Parathyroid adenoma (tissue), 2 donors: ENCODE data around the gene KCNK6.

Source experiments
- H2AFZ ChIP-seq: fragments of 300-600 bp; sonication (generic); one replicate; pipeline ENCODE4 v1.7.0; 2017; ENCODE audit warnings: antibody characterized with exemption, mild to moderate bottlenecking
- H3K27ac ChIP-seq: fragments of 300-600 bp; sonication (generic); one replicate; pipeline ENCODE4 v1.7.0; 2017
- H3K27me3 ChIP-seq: fragments of 300-600 bp; sonication (generic); one replicate; pipeline ENCODE4 v1.7.0; 2017; ENCODE audit warnings: low read length; ENCODE audit not compliant: control insufficient read depth, insufficient read depth
- H3K36me3 ChIP-seq: fragments of 300-600 bp; sonication (generic); one replicate; pipeline ENCODE4 v1.7.0; 2017; ENCODE audit warnings: low read length; ENCODE audit not compliant: control insufficient read depth, insufficient read depth
- H3K4me1 ChIP-seq: fragments of 300-600 bp; sonication (generic); one replicate; pipeline ENCODE4 v1.7.0; 2017; ENCODE audit warnings: control low read depth
- H3K4me2 ChIP-seq: fragments of 300-600 bp; sonication (generic); one replicate; pipeline ENCODE4 v1.7.0; 2017; ENCODE audit warnings: low read length
- H3K4me3 ChIP-seq: fragments of 300-600 bp; sonication (generic); one replicate; pipeline ENCODE4 v1.7.0; 2017; ENCODE audit warnings: low read depth, low read length
- H3K79me2 ChIP-seq: fragments of 300-600 bp; sonication (generic); one replicate; pipeline ENCODE4 v1.7.0; 2017; ENCODE audit warnings: control low read depth
- H3K9ac ChIP-seq: fragments of 300-600 bp; sonication (generic); one replicate; pipeline ENCODE4 v1.7.0; 2017; ENCODE audit warnings: mild to moderate bottlenecking
- H3K9me3 ChIP-seq: fragments of 300-600 bp; sonication (generic); one replicate; pipeline ENCODE4 v1.7.0; 2017; ENCODE audit warnings: low read length; ENCODE audit not compliant: control insufficient read depth
- TF ChIP-seq, protein P1 (sequence below): fragments of 300-600 bp; sonication (generic); IDR thresholded peaks from one replicate; pipeline ENCODE4 v1.7.0; 2017; ENCODE audit warnings: antibody characterized with exemption, mild to moderate bottlenecking
- donor health status: primary hyperparathyroidism.

The KCNK6 gene

DNA sequence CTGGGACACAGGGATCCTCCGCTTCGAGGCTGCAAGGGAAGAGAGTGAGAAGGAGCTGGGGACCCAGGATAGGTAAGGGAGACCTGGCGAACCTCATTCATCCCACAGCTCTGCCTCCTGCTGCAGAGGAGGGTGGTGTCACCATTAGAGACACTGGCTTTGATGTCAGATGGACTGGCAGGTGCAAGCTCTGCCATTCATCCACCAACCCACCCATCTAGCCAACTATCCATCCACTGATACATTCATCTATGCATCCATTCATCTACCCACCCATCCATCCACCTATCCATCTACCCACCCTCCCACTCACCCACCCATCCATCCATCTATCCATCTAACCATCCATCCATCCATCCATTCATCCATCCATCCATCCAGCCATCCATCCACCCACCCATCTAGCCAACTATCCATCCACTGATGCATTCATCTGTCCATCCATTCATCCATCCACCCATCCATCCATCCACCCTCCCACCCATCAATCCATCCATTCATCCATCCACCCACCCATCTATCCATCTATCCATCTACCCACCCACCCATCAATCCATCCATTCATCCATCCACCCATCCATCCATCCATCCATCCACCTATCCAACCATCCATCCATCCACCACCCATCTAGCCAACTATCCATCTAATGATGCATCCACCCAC, 9.9 kb upstream of the KCNK6 start:
- Histone ChIP-seq H3K9me3 (no peaks in the 10 kb centered on the region), H3K9ac (no peak overlapping the region), H3K4me3 (no peak overlapping the region), H3K4me1 (no peaks in the 10 kb centered on the region), H3K27me3 (no peaks in the 10 kb centered on the region), H3K4me2 (no peak overlapping the region), H2AFZ (no peak overlapping the region), H3K36me3 (no peaks in the 10 kb centered on the region), H3K27ac (no peak overlapping the region), H3K79me2 (no peaks in the 10 kb centered on the region)
- TF ChIP-seq, protein P1, sequence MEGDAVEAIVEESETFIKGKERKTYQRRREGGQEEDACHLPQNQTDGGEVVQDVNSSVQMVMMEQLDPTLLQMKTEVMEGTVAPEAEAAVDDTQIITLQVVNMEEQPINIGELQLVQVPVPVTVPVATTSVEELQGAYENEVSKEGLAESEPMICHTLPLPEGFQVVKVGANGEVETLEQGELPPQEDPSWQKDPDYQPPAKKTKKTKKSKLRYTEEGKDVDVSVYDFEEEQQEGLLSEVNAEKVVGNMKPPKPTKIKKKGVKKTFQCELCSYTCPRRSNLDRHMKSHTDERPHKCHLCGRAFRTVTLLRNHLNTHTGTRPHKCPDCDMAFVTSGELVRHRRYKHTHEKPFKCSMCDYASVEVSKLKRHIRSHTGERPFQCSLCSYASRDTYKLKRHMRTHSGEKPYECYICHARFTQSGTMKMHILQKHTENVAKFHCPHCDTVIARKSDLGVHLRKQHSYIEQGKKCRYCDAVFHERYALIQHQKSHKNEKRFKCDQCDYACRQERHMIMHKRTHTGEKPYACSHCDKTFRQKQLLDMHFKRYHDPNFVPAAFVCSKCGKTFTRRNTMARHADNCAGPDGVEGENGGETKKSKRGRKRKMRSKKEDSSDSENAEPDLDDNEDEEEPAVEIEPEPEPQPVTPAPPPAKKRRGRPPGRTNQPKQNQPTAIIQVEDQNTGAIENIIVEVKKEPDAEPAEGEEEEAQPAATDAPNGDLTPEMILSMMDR = no peak

DNA sequence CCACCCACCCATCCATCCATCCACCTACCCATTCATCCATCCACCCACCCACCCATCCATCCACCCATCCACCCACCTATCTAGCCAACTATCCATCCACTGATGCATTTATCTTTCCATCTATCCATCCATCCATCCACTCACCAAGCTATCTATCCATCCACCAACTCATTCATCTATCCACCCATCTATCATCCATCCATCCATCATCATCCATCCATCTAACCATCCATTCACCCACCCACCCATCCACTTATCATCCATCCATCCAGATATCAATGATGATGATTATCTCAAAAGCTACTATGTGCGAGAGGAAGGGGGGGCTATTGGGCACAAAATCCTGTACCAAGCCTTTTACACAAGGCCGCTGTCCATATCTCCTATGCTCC, 9.4 kb upstream of the KCNK6 start:
- no peak overlapping the region for H2AFZ ChIP-seq
- TF ChIP-seq, protein P1 = no peak
- H3K9me3 ChIP-seq = no peaks in the 10 kb centered on the region
- H3K9ac ChIP-seq = no peak overlapping the region
- H3K79me2 ChIP-seq = no peaks in the 10 kb centered on the region
- no peak overlapping the region for H3K4me3 ChIP-seq
- H3K27me3 ChIP-seq = no peaks in the 10 kb centered on the region
- no peak overlapping the region for H3K27ac ChIP-seq
- no peak overlapping the region for H3K4me2 ChIP-seq
- no peaks in the 10 kb centered on the region for H3K4me1 ChIP-seq
- H3K36me3 ChIP-seq = no peaks in the 10 kb centered on the region

DNA sequence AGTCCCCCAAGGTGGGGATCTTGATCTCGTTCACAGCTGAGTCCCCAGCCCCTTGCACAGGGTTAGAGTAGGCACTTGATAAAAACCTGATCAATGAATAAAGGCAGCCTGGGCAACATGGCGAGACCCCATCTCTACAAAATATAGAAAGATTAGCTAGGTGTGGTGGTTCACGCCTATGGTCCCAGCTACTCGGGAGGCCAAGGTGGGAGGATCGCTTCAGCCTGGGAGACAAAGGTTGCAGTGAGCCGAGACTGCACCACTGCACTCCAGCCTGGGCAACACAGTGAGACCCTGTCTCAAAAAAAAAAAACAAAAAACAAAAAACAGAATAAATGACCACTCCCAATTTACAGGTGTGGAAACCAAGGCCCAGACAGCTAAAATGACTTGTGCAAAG, 8.7 kb upstream of the KCNK6 start:
- H3K9ac ChIP-seq = no peak overlapping the region
- no peaks in the 10 kb centered on the region for H3K79me2 ChIP-seq
- no peaks in the 10 kb centered on the region for H3K4me1 ChIP-seq
- H3K27me3 ChIP-seq = no peaks in the 10 kb centered on the region
- H2AFZ ChIP-seq = no peak overlapping the region
- H3K27ac ChIP-seq = no peak overlapping the region
- H3K4me3 ChIP-seq = no peak overlapping the region
- H3K9me3 ChIP-seq = no peaks in the 10 kb centered on the region
- H3K4me2 ChIP-seq = no peak overlapping the region
- TF ChIP-seq, protein P1 = no peak
- no peaks in the 10 kb centered on the region for H3K36me3 ChIP-seq

DNA sequence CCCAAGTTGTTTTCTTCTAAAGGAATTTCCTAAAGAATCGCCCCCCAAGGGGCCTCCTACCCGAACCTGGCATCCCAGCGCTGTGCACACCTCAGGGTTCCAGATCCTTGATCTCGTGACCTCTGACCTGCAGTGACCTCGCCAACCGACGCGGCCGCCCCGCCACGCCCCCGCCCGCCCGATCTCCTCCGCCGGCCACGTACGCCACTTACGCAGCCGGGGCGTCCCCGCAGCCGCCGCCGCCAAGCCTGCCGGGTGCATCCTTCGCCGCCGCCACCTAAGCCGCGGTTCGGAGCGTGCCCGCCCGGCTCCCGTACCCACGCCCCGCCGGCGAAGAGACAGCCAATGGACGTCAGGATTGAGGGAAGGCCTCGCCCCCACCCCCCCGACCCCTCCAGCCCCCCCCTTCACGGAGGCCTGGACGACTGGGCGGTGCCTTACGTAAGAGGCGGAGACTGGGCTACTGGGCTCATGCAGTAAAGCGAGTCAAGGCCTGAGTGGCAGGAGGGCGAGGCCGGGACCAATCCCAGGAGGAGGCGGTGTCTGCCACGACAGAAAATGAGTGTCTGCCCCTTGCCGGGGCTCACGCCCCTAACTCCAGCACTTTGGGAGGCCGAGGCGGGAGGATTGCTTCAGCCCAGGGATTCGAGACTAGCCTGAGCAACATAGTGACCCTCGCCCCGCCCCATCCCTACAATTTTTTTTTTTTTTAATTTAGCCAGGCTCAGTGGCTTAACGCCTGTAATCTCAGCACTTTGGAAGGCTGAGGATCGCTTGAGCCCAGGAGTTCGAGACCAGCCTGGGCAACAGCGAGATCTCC, 3.8 kb upstream of the KCNK6 start, which contains the start of gene YIF1B:
YIF1B (minus strand) TSS at position 291 of the 820 bp plus-strand sequence; CDS start at position 261, 30 bp downstream.
- Histone ChIP-seq H3K27ac (peak within 1 kb of the TSS; percentile 79), H3K79me2 (no peaks in the 10 kb centered on the region), H3K27me3 (no peaks in the 10 kb centered on the region), H3K9me3 (no peaks in the 10 kb centered on the region), H3K4me2 (peak within 1 kb of the TSS; percentile 86), H3K36me3 (no peaks in the 10 kb centered on the region), H3K9ac (no peak within 1 kb of the TSS), H3K4me1 (no peaks in the 10 kb centered on the region), H2AFZ (peak within 1 kb of the TSS; percentile 98), H3K4me3 (peak within 1 kb of the TSS; percentile 68)
- TF ChIP-seq, protein P1 = no peak
